Activated effector memory CD4-positive, alpha-beta T cell treated with anti-CD3 and anti-CD28 coated beads, Interleukin-2, amount 50 U/mL, for 16 hours (primary cell): Measurements from ENCODE around the gene RAB25.
"Not testable (repeated sequence)": the region's sequence is repeated elsewhere in the genome, so short reads cannot be mapped to it uniquely, and the experiment has no call there.

Source experiments
- DNase-seq: peaks from one replicate; pipeline ENCODE4 v3.0.0-alpha.2; 2020

The RAB25 gene

DNA sequence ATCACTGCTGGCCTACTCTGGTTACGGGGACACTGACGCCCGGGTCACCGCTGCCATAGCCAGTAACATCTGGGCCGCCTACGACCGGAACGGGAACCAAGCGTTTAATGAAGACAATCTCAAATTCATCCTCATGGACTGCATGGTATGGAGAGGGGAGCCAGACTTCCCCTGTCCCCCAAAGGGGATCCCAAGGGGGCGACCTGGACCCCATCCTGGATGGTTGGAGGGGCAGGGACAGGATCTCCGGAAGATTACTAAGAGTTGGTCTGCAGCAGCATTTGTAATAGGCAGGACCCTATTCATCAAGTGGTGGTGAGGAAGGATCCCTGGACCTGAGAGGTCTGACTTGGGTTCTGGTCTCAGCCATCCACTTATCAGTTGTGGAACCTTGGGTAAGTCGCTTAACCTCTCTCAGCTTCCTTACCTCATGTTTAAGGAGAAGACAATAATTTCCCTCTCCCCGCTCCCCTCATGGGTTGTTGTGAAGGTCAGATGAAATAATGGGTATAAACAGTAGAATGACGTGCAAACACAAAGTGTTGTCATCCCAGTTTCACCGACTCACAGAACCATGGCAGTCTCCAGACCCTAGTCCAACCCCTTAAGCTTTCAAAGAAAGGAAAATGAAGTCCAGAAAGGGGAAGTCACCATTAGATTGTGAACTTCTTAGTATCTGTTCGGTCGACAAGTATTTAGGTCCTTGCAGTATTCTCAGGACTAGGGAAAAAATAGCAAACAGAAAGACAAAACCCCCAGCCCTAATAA is 5.5 kb upstream of the RAB25 start:
- DNase-seq, result no peak

- no peak for DNase-seq
Observed at GRCh38 chr1:156056326-156056849, 4.6 kb upstream of the RAB25 start.

GRCh38 chr1:156062189-156062588 is 1.2 kb downstream of the RAB25 start:
- DNase-seq, result no peak

DNA sequence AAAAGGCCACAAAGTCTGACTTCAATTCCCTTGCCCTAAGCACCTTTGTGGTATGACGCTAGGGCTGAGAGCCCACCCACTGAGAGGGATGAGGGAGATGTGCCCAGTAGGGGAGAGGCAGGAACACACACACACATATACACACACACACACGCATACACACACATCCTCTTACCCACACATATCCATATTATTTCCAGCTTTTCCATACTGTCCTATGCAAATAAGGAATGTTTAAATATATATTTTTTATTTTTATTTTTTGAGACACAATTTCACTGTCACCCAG is 3.0 kb downstream of the RAB25 start:
- DNase-seq, result no peak

GRCh38 chr1:156064615-156065014 is 3.7 kb downstream of the RAB25 start:
- DNase-seq, result no peak

- no peak for DNase-seq
Observed at GRCh38 chr1:156065212-156065611, 4.3 kb downstream of the RAB25 start.

DNA sequence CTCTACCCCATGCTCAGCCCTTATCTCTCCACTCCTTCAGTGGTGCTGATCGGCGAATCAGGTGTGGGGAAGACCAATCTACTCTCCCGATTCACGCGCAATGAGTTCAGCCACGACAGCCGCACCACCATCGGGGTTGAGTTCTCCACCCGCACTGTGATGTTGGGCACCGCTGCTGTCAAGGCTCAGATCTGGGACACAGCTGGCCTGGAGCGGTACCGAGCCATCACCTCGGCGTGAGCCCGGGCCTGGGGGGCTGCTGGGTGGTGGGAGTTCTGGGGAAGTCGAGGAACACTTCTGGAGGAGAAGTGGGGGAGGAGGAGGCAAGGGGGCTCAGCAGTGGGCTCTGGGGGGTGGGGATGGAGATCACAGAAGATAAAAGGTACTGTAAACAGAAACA is 4.9 kb downstream of the RAB25 start:
- no peak for DNase-seq

DNA sequence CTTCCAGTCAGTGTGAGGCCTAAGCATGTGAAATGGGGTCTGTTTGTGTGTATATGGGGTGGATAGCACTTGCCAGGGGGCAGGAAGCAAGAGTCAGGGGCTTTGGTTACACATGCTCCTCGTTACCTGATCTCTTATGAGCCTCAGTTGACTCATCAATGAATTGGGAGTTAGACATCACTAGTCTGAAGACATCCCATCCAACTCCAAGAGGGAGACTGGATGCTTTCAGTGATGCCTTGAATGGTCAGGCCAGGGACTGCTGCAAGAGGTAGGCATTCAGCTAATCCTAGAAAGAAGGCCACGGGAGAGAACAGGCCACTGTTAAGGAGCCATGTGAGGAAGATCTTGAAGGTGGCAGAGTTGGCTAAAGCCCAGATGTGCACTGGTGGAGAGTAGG is 6.3 kb downstream of the RAB25 start:
- no peak for DNase-seq

DNA sequence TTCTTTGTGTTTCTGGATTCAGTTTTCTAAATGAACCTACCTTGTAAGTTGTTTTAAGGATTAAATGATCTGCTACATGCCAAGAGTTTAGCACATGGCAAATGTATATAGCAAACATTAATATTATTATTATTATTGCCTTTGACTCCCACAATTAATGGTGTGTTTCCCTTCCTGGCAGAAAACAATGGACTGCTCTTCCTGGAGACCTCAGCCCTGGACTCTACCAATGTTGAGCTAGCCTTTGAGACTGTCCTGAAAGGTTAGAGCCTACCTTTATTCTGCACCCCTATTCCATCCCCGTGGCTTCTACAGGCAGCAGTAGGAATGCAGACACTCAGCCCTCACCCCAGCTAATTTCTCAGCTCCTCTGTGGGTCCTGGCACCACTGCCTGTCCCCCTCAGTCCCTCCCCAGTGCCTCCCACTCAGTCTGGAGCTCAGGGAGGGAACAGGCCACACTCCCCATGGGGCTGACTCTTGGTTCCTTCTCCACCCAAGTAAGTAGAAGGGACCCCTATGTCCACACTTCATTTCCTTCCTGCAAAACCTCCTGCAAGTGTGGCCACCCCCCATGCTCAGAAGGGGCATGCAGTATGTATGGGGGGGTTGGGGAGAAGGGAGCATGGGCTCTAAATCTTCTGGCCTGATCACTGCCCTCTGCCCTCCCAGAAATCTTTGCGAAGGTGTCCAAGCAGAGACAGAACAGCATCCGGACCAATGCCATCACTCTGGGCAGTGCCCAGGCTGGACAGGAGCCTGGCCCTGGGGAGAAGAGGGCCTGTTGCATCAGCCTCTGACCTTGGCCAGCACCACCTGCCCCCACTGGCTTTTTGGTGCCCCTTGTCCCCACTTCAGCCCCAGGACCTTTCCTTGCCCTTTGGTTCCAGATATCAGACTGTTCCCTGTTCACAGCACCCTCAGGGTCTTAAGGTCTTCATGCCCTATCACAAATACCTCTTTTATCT is 8.8 kb downstream of the RAB25 start:
- no peak for DNase-seq

GRCh38 chr1:156070548-156070947 is 9.6 kb downstream of the RAB25 start:
- no peak for DNase-seq

DNA sequence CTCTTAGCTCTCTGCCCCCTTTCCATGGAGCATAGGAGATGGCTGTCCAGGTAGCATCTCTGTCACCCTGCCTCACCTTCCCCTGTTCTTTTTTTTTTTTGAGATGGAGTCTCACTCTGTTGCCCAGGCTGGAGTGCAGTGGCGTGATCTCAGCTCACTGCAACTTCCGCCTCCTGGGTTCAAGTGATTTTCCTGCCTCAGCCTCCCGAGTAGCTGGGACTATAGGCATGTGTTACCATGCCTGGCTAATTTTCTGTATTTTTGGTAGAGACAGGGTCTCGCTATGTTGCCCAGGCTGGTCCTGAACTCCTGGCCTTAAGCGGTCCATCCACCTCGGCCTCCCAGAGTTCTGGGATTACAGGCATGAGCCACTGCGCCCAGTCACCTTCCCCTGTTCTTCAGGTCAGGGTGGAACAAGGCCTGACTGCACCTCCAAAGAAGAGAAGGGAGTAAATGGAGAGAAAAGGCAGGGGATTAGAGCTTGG is 10.4 kb downstream of the RAB25 start:
- not testable (repeated sequence) for DNase-seq

DNA sequence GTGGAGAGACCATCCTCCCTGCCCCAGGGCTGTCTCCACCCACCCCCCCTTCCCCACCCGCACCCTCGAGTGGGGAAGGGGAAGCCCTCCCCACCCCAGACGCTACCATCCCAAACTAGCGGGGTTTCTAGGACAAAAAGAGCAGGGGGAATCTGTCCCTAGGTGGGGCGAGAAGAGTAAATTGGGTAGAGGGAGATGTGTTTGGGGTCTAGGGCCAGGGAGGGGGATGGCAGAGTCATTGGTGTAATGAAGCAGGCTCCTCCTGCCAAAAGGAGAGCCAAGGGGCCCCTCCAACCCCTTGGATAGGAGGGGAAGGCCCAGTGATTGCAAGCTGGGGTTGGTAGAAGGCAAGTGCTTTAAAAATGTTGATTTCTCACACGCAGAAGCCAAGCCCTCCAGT is 11.3 kb downstream of the RAB25 start:
- DNase-seq, result no peak

DNA sequence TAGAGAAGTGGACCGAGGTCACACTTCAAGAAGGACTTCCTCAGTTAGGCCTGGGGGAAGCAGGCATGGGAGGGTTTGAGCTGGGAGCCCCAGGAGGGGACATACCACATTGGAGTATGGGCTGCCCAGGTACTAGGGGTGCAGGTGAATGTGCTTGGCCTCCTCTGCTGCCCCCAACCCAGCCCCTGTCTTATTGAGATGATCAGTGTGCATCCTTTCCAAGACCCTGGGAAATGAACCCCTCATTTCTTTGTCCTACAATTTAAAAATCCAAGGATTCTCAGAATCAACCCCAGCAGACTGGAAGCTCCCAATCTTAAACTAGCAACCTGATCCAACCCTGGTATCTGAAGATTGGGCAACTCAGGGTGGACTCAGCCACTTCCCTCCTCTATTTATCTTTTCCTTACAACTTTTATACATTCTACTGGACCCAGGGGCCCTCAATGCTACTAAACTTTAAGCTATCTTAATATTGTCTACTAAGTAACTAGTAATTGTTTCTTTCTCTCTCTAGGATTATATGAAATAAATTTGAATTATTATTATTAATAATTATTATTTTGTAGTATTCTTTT is 12.2 kb downstream of the RAB25 start:
- no peak for DNase-seq

GRCh38 chr1:156073740-156074139 is 12.8 kb downstream of the RAB25 start:
- DNase-seq, result no peak

DNA sequence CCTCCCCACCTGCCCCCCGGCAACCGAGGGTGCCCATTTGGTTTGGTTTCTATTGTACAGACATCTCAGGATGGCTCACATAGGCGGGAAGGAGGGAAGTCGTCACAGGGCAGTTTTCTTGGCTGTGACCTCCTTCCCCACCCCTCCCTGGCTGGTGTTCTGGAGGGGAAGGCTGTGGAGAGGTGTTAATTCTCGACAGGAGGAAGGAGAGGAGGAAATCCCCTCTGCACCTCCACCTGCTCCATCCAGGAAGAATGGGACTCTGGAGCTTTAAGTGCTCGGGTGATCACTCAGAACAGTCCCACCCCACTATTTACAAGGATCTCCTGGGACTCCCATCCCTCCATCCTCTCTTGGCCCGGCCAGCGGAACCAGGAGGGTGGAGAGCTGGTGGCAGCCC is 13.7 kb downstream of the RAB25 start:
- no peak for DNase-seq

DNA sequence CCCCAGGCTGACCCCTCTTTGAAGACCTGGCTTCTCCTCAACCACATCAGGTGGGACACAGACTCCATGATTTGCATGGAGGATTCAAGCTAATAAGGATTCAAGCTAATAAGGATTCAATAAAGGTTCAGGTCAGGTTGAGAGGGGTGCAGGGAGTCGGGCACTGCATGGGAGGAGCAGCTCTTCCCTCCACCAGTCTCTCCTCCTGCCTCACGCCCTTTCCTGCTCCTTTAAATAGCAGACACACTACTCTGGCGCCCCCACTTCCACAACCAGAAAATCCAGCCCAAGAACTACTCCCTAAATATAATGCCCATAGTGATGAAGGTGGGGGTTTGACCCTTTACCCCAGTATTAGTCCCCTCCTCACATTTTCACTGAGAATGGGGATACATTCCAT is 14.2 kb downstream of the RAB25 start:
- no peak for DNase-seq

DNA sequence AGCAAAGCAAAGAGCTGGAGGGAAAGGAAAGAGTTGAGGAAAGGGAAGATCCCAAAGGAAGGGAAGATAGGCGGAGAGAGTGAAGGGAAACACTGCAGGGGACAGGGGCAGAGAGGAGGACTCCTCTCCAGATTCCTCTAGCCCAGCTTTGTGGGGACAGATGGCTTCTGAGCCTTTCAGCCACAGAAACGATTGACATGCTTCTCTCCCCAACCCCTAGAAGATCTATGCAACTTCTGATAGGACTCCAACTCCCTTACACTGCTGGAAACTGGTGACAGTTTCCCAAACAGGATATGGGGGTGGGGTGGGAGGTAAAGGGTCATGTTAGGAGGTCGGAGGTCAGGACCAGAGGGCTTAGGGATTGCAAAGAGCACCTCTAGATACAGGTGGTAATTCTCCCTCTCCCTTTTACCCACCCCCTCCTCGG is 14.8 kb downstream of the RAB25 start:
- no peak for DNase-seq

DNA sequence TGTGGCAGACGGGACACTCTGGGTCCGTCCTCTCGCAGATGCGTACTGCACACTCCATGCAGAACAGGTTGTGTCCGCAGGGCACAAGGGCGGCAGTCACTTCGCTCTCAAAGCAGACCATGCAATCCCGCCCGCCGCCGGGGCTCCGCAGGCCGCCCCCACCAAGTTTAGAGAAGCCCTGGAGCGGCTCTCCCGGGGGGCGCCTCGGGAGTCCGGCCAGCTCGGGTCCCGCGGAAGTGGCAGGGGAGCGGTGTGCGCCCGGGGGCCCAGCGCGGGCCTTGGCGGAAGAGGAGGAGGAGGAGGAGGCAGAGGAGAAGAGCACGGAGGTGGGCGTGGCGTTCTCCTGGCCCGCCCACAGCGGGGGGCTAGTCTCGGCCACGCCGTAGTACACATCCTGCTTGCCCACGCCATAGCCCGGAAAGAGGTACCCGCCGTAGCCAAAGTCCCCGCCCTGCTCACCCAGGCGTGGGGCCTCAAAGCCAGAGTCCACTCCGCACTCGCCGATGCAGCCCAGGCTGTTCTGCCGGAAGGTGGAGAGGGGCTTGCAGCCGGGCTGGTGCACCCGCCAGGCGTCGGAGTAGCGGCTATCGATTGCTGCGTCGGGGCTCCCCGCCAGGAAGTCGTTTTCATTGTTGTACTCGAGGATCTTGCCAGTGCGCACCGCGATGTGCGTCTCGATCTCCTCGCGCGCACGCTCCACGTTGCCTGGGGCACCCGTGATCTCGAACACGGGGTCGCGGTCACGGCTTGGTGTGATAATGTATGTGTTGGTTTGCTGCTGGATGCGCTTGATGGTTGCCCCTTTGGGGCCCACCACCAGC is 15.9 kb downstream of the RAB25 start:
- no peak for DNase-seq

GRCh38 chr1:156077430-156077760 is 16.4 kb downstream of the RAB25 start:
- DNase-seq, result no peak

GRCh38 chr1:156078728-156079127 is 17.8 kb downstream of the RAB25 start:
- no peak for DNase-seq

DNA sequence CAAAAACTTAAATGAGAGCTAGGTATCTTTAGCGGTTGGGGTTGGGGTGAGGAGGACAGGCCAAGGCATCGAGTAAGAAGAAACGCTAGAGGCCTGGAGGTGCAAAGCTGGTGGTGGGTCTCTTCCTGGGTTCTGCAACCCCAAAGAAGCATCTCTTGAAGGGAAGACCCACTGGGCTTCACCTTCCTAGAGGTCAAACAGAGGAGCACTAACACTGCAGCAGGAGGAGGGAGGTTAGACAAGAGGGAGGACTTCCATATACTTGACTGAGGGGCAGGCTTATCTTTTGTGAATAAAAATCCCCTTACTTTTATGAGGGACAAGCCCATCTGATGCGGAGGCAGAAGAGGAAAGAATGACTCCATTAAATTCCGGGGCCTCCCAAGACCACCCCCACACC is 18.8 kb downstream of the RAB25 start:
- no peak for DNase-seq

- DNase-seq, result no peak
Observed at GRCh38 chr1:156080241-156080862, 19.4 kb downstream of the RAB25 start.
